WTC11 (cell line): ENCODE results near the gene ATP6V1D.

Experiments used
- CTCF ChIP-seq: fragments of 200-600 bp; IDR thresholded peaks from 2 replicates; pipeline ENCODE4 v1.8.0; 2022; ENCODE audit warnings: antibody characterized with exemption
- ESRRA ChIP-seq: sonication (generic); formaldehyde crosslinking; IDR thresholded peaks from 2 replicates; pipeline ENCODE4 v1.8.1; 2022; ENCODE audit warnings: mild to moderate bottlenecking, missing genetic modification reagents, borderline replicate concordance
- ZBTB43 ChIP-seq: sonication (generic); formaldehyde crosslinking; IDR thresholded peaks from 2 replicates; pipeline ENCODE4 v1.8.1; 2023; ENCODE audit warnings: mild to moderate bottlenecking, missing genetic modification reagents
- ZNF138 ChIP-seq: sonication (generic); formaldehyde crosslinking; conservative IDR thresholded peaks from 2 replicates; pipeline ENCODE4 v1.8.1; 2022; ENCODE audit warnings: mild to moderate bottlenecking, moderate library complexity, missing genetic modification reagents

- TF ChIP-seq CTCF (no peak), ZNF138 (CRISPR knock-in tag) (no peak), ZBTB43 (CRISPR knock-in tag) (no peak), ESRRA (CRISPR knock-in tag) (no peak)
Observed at GRCh38 chr14:67345583-67345982, 14.0 kb downstream of the ATP6V1D start.
